GM19240 (cell line): Measurements from ENCODE around the gene MAGI3.
"Not testable (repeated sequence)": the region's sequence is repeated elsewhere in the genome, so short reads cannot be mapped to it uniquely, and the experiment has no call there.

Experiments used
- DNase-seq: peaks from one replicate; pipeline ENCODE4 v3.0.0; 2011; ENCODE audit warnings: low spot score; ENCODE audit not compliant: insufficient read length

The MAGI3 gene

DNA sequence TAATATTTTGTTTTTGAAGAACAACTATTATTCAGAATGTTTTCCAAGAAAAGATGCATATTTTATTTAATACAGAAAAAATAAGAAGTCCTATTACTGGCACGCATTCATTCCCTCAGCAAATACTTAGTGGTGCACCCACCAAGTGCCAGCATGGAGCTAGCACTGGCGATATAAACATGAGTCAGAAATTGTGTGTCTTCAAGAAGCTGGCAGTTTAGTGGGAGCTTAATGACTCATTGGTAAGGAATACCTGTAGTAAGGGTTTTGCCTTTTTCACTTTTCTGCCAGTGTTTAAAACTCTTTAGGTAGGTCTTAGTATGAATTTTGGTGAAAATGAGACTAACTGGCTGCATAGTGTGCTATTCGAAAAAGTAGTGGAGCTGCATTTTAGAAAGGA, 6.3 kb downstream of the MAGI3 start:
- no peak for DNase-seq

DNA sequence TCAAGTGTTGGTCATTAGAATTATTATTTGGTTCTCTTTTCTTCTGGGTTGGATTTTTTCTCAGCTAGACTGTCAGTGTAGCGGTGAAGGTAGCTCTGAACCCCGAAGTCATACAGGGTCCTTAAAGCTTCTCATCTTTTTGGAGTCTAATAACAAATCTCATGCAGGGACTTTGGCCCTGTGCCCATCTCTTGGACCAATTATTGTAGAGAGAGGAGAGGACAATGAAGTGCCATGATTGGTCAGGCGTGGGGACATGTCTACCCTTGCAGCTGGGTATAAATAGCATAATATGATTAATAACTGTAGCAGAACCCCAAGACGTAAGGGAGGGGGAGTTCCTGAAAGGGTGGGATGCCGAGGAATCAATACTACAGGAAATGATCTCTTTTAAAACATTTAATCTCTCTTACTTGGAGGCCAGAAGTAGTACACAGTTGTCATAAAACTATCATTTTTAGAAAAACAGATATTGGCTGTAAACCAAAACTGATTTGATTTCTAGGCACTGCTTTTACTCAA, 8.8 kb downstream of the MAGI3 start:
- DNase-seq = no peak

GRCh38 chr1:113401067-113401466, 10.8 kb downstream of the MAGI3 start:
- no peak for DNase-seq

DNA sequence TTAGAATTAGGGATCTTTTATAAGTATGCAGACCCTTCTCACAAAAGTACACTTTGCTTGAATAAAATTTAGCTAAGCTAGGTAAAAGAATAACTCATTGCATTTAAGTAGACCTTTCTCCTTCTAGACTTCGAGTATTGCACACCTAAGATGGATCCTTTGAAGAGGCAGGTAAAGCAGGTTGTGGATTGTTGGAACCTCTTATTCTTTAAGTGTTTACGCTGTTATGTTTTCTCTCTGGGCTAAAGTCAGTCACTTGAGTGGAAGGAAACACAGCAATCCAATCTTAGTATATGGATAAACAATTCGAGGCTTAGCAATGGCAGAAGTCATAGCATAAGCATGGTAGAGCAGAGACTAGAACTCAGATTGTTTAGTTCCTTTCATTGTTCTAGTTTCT, 11.4 kb downstream of the MAGI3 start:
- no peak for DNase-seq

DNA sequence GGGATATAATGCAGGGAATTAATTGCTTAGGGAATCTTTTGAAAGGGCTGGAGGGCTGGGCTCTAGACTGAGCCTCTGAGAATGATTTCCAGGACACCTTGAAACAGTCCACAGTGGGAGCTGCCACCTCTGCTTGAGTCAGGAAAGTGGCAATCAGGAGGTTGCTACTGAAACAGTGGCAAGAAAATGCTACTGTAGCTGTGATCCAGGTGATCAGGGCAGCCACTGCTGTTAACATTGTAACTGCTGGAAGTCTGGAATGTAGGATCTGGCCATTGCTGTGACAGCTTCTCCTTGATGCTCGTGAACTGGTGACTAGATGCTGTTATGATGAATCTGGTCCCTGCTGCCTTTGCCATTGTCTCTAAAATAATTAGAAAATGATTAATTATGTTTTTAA, 12.8 kb downstream of the MAGI3 start:
- no peak for DNase-seq

- no peak for DNase-seq
Measured at GRCh38 chr1:113405573-113405972, 15.3 kb downstream of the MAGI3 start.

- DNase-seq = not testable (repeated sequence)
Measured at GRCh38 chr1:113406149-113406548, 15.8 kb downstream of the MAGI3 start.

DNA sequence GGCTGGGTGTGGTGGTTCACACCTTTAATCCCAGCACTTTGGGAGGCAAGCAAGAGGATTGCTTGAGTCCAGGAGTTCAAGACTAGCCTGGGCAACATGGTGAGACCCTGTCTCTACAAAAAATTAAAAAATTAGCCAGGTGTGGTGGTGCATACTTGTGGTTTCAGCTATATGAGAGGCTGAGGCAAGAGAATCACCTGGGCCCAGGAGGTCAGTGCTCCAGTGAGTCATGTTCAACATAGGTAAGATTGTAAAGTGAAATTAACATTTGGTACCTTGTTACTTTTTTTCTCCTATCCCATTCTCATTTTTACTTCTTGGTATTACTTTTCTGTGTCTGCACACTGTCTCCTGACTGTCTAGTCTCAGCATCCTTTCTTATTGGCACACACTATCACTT, 19.0 kb downstream of the MAGI3 start:
- DNase-seq = no peak

DNA sequence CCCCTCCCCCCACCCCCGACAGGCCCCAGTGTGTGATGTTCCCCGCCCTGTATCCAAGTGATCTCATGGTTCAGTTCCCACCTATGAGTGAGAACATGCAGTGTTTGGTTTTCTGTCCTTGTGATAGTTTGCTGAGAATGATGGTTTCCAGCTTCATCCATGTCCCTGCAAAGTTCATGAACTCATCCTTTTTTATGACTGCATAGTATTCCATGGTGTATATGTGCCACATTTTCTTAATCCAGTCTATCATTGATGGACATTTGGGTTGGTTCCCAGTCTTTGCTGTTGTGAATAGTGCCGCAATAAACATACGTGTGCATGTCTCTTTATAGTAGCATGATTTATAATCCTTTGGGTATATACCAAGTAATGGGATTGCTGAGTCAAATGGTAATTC, 21.7 kb downstream of the MAGI3 start:
- DNase-seq = not testable (repeated sequence)

GRCh38 chr1:113415310-113416070, 25.2 kb downstream of the MAGI3 start:
- DNase-seq = no peak

DNA sequence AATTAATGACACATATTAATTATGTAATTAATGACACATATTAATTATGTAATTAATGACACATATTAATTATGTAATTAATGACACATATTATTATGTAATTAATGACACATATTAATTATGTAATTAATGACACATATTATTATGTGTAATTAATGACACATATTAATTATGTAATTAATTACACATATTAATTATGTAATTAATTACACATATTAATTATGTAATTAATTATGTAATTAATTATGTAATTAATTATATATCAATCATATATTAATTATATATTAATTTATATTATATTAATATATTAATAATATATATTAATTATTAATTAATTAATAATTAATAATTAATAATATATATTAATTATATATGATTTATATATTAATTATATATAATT, 25.8 kb downstream of the MAGI3 start:
- DNase-seq = not testable (repeated sequence)

GRCh38 chr1:113416496-113416895, 26.2 kb downstream of the MAGI3 start:
- no peak for DNase-seq

DNA sequence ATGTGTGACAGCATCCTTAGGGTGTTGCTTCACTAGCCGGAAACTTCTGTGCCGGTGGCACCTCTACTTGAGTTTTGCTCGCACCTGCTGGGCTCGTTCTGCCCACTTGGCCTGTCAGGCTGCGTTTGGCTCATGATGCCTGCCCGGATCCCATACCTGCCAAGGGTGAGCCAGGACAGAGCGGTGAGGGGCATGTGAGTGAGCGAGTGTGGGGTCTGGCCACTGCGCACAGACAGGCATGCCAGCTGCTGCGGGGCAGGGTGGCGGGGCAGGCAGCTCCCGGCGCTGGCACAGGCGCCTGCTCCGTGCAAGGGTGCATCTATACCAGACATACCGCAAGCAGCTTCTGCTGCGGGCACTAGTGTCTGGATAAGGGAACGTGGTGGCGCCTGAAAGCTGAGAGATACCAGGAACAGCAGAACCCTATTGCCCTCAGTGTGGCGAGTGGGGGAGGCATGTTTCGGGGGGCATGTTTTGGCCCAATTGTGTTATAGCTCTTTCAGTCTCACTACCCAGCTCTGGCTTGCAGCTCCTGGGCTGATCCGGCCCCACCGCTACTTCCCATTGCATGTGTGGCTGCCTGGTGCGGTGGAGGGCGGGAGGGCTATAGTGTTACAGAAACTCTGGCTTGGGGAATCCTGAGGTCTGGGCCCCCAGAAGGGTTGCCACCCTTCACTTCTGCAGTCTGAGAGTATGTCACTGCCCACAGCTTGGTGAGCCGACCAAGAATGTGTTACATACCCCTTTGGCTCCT, 32.2 kb downstream of the MAGI3 start:
- no peak for DNase-seq

DNA sequence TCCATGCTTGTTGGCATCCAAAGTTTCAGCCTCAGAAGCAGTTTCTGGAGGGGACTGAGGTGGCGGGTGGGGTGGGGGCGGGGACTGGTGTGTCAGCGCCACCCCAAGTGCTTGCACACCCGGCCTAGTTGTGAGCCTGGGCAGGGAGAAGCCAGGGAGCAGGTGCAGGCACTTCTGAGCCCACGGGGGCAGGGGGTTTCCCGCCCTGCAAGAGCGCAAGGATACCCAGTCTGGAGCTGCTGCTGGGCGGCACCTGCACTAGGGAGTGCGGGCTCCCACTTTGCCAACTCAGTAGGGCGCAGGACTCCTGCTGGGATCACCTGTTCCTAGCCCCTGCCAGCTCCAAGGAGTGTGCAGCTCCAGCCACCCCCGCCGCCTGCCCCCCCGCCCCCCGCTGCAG, 33.5 kb downstream of the MAGI3 start:
- DNase-seq = no peak

DNA sequence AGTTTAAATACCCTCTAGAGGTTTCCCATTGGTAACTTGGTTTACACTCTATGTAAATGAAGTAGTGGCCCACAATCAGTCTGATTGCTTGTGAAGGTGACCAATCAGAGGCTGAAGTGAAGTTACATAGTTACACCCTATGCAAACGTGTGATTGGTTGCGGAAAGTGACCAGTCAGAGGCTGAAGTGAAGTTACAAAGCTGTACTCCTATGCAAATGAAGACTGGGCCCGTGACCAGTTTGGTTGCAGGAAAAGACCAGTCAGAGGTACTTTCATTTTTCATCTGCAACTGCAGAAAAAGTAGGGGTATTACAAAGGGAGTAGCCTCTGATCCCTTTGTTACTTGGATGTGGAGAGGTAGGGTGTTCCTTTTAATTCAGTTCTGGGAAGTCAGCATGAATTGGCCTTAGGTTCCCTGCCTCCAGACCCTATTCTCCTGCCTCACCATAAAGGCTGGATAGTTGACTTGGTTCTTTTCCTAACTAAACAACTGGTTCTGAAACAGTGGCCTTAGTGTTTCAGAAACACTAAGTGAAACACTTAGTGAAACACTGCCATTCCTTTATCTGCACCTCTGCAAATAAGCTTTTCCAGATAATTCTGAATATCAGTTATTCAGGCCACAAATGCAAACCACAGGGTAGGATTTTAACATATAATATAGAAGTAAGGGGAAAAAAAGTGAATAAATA, 39.3 kb downstream of the MAGI3 start:
- DNase-seq = no peak

DNA sequence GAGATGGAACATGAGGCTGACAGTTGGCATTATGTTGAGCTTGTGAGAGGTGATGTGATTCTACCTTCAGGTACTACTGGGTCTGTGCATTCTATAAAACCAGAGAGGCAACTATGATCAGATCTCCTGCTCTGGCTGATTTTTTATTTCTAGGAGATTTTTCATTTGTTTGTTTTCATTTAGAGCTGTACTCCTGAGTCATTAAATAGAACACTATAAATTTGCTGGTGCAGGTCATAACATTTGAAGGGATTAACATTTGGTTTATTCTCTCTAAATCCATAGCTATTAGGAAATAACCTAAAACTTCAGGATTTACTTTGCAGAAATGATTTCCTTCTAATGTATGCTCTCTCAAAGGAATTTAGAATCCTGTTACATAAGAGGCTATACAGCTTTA, 42.9 kb downstream of the MAGI3 start:
- DNase-seq = no peak

DNA sequence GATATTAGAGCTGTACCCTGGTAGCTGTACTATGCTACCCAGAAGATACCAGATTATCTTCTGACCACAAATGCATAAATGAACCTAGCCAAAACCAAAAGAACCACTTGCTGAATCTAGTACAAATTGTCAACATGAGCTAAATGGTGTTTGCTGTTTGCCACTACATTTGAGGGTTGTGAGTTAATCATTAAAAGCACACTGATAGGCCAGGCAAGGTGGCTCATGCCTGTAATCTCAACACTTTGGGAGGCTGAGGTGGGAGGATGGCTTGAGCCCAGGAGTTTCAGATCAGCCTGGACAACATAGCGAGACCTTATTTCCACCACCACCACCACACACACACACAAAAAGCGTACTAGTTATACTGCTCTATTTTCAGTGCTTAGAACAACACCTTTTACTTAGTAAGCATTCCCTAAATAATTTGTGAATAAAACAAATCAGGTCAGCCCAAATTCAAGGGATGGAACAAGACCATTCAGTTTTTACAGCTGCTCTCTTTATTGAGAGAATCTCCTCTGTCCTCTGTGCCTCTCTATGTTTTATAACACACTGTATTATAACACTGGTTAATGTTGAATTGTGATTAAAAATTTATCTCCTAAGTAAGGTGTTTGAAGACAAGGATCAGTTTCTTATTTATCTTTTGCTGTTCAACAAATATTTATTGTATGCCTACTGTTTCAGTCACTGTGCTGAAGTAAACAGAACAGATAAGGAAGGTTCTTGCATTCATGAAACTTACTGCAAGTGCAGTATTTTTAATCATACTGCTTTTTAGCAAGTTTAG, 44.0 kb downstream of the MAGI3 start:
- no peak for DNase-seq

GRCh38 chr1:113434874-113435175, 44.5 kb downstream of the MAGI3 start:
- no peak for DNase-seq

- DNase-seq = no peak
Measured at GRCh38 chr1:113437554-113438341, 47.4 kb downstream of the MAGI3 start.

- no peak for DNase-seq
Measured at GRCh38 chr1:113438505-113439276, 48.4 kb downstream of the MAGI3 start.
